Fibroblast of upper back skin (primary cell): ENCODE data around the gene CALM3.
A peak's percentile ranks its signal among the peaks of the same experiment; 100 is the strongest.
"Not testable (repeated sequence)": the region's sequence is repeated elsewhere in the genome, so short reads cannot be mapped to it uniquely, and the experiment has no call there.

Experiments used
- DNase-seq: peaks from one replicate; pipeline ENCODE4 v3.0.0-alpha.2; 2013

CALM3 gene

GRCh38 chr19:46617601-46618000, 16.5 kb downstream of the CALM3 start:
- DNase-seq = no peak

DNA sequence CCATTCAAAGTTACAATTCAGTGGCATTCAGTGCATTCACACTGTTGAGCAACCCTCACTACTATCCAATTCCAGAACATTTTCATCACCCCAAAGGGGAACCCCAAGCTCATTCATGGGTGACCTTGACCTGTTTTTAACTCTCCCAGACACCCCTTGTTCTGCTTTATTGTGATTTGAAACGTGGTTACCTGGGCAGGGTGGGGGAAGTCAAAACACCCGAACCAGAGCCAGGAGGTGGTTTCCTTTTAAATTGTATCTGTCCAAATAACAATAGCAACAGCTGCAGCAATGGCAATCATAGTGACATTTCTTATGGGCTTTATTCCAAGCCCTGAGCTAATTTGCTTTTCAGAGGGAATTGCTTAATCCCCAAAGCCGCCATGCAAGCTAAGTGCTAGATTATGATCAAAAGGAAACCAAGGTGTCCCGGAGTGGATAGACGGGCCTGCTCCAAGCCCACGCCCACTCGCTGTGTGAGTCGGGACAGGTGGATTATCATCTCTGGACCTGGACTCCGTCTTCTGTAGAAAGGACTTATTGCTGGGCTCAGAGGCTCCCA, 17.6 kb downstream of the CALM3 start:
- DNase-seq = no peak

DNA sequence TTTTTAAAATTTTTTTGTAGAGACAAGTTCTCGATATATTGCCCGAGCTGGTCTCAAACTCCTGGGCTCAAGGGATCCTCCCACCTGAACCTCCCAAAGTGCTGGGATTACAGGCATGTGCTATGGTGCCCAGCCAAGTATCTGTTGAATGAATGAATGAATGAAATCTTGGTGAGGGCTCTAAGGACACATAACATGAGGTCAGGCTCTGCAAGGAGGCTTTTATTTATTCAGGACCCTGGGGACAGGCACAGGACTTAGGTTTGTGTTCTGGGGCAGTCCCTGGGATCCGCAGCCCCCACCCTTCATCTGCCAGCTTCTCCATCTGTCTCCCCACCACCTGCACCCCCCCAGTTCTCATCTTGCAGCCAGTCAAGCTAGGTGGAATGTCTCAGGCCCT, 19.1 kb downstream of the CALM3 start:
- DNase-seq = no peak

DNA sequence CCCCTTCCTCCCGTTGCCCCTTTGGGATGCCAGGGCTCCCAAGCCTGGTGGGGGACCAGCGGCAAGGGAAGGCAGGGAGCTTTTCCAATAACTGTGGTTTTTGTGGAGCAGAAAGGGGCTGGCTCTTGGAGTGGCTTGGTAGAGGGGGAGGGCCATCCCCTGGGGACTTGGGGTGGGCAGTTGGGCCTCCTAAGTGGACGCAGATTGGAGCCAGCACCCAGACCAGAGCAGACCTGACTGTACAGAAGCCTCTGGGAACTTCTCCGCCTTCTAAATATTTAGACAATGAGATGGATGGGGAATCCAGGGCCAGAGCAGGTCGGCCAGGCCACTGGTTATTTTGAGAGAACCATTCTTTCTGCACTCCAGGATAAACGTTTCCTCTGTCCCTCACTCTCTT, 19.6 kb downstream of the CALM3 start:
- peak; percentile 76 for DNase-seq

GRCh38 chr19:46621191-46622117, 20.3 kb downstream of the CALM3 start:
- no peak for DNase-seq

DNA sequence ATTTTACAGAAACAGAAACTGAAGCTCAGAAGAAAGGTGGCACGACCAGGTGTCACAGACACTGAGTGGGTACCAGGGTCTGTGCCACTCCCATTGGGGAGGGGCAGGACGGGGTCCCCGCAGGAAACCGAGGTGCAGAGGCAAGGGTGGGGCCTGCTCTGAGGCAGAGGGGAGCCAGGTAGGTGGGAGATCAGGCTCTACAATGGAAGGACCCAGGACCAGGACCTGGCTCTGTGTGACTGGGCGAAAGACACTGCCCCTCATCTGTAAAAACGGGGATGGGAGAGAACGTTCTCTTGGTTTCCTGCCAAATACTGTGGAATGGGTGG, 21.0 kb downstream of the CALM3 start:
- no peak for DNase-seq

DNA sequence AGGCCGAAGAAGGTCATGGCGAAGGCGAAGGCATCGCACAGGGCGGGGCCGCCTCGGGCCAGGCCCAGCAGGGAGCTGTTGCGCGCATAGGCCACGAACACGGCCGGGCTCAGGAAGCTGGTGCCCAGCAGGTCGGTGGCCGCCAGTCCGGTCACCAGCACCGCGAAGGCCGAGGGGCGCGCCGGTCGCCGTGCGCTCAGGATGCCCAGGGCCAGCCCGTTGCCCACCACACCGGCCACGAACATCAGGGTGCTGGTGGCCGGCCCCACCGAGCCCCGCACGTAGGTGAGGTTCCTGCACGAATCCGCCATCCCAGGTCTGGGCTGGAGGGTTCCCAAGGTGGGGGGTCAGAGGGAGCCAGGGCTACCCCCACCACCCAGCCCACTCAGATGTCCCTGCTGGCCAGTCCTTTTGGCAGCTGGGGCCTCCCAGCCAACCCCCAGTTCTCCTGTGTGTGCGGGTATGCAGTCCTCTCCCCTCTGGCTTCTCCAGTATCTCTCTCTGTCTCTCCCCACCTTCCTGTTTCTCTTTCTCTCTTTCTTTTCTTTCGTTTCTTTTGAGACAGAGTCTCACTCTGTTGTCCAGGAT, 22.9 kb downstream of the CALM3 start:
- DNase-seq = no peak

- DNase-seq = peak; percentile 84
Observed at GRCh38 chr19:46624958-46625661, 24.0 kb downstream of the CALM3 start, which contains the start of gene PTGIR. Gene PTGIR (minus strand): TSS chr19:46625089. CDS start chr19:46624225, 864 bp downstream.

GRCh38 chr19:46625731-46626130, 24.6 kb downstream of the CALM3 start:
- DNase-seq = no peak

- no peak for DNase-seq
Observed at GRCh38 chr19:46626446-46626845, 25.3 kb downstream of the CALM3 start.

DNA sequence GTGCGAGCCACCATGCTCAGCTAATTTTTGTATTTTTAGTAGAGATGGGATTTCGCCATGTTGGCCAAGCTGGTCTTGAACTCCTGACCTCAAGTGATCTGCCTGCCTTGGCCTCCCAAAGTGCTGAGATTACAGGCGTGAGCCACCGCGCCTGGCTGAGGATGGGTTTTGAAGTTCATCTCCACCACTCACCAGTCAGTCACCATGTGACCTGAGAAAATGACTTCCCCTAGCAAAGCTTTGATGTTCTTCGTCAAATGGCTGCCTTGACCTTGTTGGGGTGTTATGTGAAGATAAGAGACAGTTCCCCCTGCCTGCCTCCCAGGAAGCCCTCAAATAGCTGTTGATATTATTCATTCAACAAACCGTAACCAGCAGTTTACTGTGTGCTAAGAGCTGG, 27.8 kb downstream of the CALM3 start:
- DNase-seq = not testable (repeated sequence)

- DNase-seq = no peak
Observed at GRCh38 chr19:46629546-46630025, 28.5 kb downstream of the CALM3 start.

DNA sequence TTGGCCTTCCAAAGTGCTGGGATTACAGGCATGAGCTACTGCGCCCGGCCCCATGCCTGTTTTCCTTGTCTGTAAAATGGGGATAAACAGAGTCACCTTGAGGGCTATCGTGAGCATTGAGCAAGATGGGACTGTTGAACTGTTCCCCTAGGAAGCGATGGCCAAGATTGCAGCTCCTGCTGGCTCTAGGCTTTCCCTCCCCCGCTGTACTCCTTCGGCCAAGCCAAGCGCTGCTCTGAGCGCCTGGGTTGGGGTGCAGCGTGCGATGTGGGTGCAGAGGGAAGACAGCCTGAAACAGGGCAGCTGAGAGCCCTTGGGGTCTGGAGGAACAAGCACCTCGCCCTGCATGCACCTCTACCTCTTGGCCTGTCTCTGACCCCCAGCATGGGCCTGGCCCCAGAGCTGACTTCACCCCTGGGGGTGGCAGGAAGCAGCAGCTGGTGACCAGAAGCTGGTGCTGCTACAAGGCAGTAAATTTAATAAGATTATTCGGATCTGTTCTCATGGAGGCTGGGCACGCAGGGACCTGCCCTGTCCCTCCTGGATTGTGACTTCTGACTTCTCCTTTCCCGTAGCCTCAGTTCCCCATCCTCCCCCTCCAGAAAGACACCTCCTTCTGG, 29.6 kb downstream of the CALM3 start:
- DNase-seq = no peak

GRCh38 chr19:46631481-46631880, 30.4 kb downstream of the CALM3 start:
- DNase-seq = peak; percentile 80

GRCh38 chr19:46633130-46633529, 32.0 kb downstream of the CALM3 start:
- DNase-seq = no peak

DNA sequence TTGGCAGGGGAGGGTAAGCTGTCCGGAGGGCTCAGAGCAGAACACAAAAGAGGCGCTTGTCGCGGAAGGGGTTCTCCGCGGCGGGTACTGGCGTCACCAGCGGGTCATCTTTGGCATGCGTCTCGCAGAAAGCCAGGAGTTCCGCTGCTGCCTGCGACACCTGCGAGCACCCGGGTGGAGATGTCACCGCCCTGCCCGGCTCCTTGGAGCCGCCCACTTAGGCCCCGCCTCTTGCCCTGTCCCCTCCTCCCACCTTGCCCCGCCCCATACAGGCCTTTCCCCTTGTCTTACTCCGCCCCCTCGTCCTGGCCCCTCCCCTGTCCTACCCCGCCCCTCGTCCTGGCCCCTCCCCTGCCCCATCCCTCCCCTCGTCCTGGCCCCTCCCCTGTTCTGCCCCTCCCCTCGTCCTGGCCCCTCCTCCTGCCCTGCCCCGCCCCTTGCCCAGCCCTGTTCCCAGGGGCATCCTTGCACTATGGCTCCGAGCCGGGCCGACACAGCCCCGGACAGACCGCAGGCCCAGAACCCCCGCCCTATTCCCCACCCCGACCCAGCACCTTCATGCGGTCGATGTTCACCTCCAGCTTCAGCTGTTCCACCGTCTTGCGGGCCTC, 33.0 kb downstream of the CALM3 start:
- peak; percentile 84 for DNase-seq

- DNase-seq = no peak
Observed at GRCh38 chr19:46634656-46635218, 33.6 kb downstream of the CALM3 start.

GRCh38 chr19:46635920-46636761, 35.0 kb downstream of the CALM3 start, which contains the start of gene GNG8:
Gene GNG8 (minus strand): TSS chr19:46636202. CDS start chr19:46634682, 1,520 bp downstream.
- no peak for DNase-seq

- DNase-seq = no peak
Observed at GRCh38 chr19:46637224-46637623, 36.1 kb downstream of the CALM3 start.

GRCh38 chr19:46639358-46640182, 38.4 kb downstream of the CALM3 start:
- peak; percentile 93 for DNase-seq
